Lung (tissue), 12 donors: ENCODE results near the gene TRAF2. TPM values are rescaled to one million over a fixed set of nuclear protein-coding genes. Genes with fewer than 3 reads are reported as not detected.

ENCODE experiments used
- ATAC-seq: fragments of 200-7000 bp; cut with Tn5 transposase; one replicate; pipeline ENCODE4 v1.9.1; 2020; ENCODE audit warnings: moderate number of reproducible peaks; ENCODE audit not compliant: insufficient read depth, low FRiP score
- DNase-seq, 3 donors: peaks; one replicate each; pipeline ENCODE4 v3.0.0-alpha.2; 2013 to 2017
- H3K27ac ChIP-seq, 2 donors: one replicate each; pipeline ENCODE4 v1.5.1; 2013; ENCODE audit warnings: mild to moderate bottlenecking in 2 of 2, moderate library complexity in 2 of 2, control low read depth in 1 of 2, inconsistent platforms in 1 of 2, low read depth in 1 of 2, low read length in 1 of 2
- H3K27me3 ChIP-seq, 3 donors: one replicate each; pipeline ENCODE4 v1.5.1; 2013; ENCODE audit warnings: low read length in 2 of 3; ENCODE audit not compliant: control insufficient read depth in 3 of 3, insufficient read depth in 3 of 3
- H3K36me3 ChIP-seq, 4 donors: one replicate each; pipeline ENCODE4 v1.5.1; 2013; ENCODE audit warnings: low read length in 4 of 4, mild to moderate bottlenecking in 1 of 4, moderate library complexity in 1 of 4; ENCODE audit not compliant: control insufficient read depth in 4 of 4, insufficient read depth in 4 of 4
- H3K4me1 ChIP-seq, 5 donors: one replicate each; pipeline ENCODE4 v1.5.1; 2013; ENCODE audit warnings: low read length in 5 of 5, mild to moderate bottlenecking in 2 of 5, moderate library complexity in 1 of 5; ENCODE audit not compliant: control insufficient read depth in 5 of 5, insufficient read depth in 5 of 5
- H3K4me3 ChIP-seq: one replicate; pipeline ENCODE4 v1.5.1; 2013; ENCODE audit warnings: mild to moderate bottlenecking, control low read depth, moderate library complexity
- H3K9ac ChIP-seq, 2 donors: one replicate each; pipeline ENCODE4 v1.5.1; 2013; ENCODE audit warnings: low read length in 2 of 2, control low read depth in 1 of 2; ENCODE audit not compliant: insufficient read depth in 1 of 2
- H3K9me3 ChIP-seq, 4 donors: one replicate each; pipeline ENCODE4 v1.5.1; 2013; ENCODE audit warnings: low read length in 3 of 4, mild to moderate bottlenecking in 1 of 4, moderate library complexity in 1 of 4; ENCODE audit not compliant: control insufficient read depth in 4 of 4, insufficient read depth in 3 of 4
- WGBS, 2 donors: extraction: QIAGEN DNeasy Blood & Tissue Kit; methylation state at CpG; one replicate each; pipeline ENCODE4 v1.1.7; 2013; 5-methylcytosine and 5-hydroxymethylcytosine counted together
- polyA plus RNA-seq, 2 donors: library from polyadenylated mRNA; stranded (reverse); fragments of 200-250 nt; gene quantifications; one replicate each; pipeline ENCODE4 v1.2.1, GENCODE V29; 2013
- total RNA-seq, 2 donors: library from RNA; depleted of rRNA in 1 of 2; stranded (reverse); fragments of >200 nt in 1 of 2; gene quantifications; one replicate each; pipeline ENCODE4 v1.2.1, GENCODE V29; 2014 to 2021
- TF ChIP-seq, protein P1 (sequence below): IDR thresholded peaks from 2 replicates; pipeline ENCODE4 v1.5.1; 2012; ENCODE audit warnings: mild to moderate bottlenecking; ENCODE audit errors: control extremely low read depth, extremely low read depth
- donor health status: control.
- donor health status: control.
- donor health status: Bipolar disorder and iron deficiency.
- donor health status: healthy.
- donor health status: DM: yes; HTN: yes; CAD: no.

The TRAF2 gene
- total and polyA plus RNA-seq, 4 donors, result 11.3 to 19.1 (median 15.2) TPM

DNA sequence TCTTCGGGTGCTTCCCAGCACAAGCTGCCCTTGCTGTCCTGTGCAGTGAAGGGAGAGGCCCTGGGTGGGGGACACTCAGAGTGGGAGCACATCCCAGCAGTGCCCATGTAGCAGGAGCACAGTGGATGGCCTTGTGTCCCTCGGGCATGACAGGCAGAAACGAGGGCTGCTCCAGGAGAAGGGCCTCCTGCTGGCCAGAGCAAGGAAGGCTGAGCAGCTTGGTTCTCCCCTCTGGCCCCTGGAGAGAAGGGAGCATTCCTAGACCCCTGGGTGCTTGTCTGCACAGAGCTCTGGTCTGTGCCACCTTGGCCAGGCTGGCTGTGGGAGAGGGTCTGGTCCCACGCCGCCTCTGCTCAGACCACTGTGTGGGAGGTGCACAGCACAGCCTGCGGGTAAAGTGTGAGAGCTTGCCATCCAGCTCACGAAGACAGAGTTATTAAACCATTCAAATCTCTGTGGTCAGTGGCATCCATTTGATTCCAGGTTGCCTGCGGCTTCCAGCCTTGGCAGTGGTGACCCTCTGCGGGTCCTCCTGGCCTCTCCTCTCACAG lies 39.9 kb downstream of the TRAF2 start:
- Histone ChIP-seq H3K36me3 (peaks cover 0 to 37% (median 4%) of the 10 kb centered on the region in 4 donors), H3K4me3 (no peak overlapping the region), H3K27me3 (no peaks in the 10 kb centered on the region), H3K4me1 (peaks cover 0 to 7% (median 0%) of the 10 kb centered on the region in 5 donors), H3K27ac (no peak overlapping the region), H3K9me3 (no peaks in the 10 kb centered on the region), H3K9ac (no peak overlapping the region)
- ATAC-seq (no peak), DNase-seq (no peak)
- TF ChIP-seq, protein P1, sequence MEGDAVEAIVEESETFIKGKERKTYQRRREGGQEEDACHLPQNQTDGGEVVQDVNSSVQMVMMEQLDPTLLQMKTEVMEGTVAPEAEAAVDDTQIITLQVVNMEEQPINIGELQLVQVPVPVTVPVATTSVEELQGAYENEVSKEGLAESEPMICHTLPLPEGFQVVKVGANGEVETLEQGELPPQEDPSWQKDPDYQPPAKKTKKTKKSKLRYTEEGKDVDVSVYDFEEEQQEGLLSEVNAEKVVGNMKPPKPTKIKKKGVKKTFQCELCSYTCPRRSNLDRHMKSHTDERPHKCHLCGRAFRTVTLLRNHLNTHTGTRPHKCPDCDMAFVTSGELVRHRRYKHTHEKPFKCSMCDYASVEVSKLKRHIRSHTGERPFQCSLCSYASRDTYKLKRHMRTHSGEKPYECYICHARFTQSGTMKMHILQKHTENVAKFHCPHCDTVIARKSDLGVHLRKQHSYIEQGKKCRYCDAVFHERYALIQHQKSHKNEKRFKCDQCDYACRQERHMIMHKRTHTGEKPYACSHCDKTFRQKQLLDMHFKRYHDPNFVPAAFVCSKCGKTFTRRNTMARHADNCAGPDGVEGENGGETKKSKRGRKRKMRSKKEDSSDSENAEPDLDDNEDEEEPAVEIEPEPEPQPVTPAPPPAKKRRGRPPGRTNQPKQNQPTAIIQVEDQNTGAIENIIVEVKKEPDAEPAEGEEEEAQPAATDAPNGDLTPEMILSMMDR, result no peak
- WGBS, 2 donors, result 89 to 96% methylated on average over 9 of the region's 9 CpGs

DNA sequence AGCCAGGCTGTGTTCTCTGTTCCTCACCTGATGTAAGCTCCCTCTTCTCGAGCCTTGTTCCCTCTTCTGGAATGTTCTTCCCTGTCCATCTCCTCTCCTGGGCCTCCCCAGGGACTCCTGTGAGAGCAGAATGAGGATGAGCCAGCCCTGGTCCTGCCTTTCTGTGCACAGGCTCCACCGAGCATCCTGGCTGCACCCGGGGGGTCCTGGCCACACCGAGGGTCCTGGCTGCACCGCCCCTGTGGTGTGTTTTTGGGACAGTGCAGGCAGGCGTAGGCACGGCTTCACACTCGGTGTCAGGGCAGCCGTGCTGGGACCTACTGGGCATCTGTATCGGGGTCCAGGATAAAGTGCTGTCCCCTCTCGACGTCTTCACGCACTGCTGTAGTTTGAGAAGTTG lies 40.4 kb downstream of the TRAF2 start:
- 95 to 96% methylated on average over 13 of the region's 13 CpGs for WGBS, 2 donors
- TF ChIP-seq, protein P1, result no peak
- H3K9ac ChIP-seq, result no peak overlapping the region
- H3K4me1 ChIP-seq, result peaks cover 0 to 7% (median 0%) of the 10 kb centered on the region in 5 donors
- H3K27ac ChIP-seq, result no peak overlapping the region
- H3K27me3 ChIP-seq, result no peaks in the 10 kb centered on the region
- no peaks in the 10 kb centered on the region for H3K9me3 ChIP-seq
- ATAC-seq, result no peak
- no peak for DNase-seq
- no peak overlapping the region for H3K4me3 ChIP-seq
- peaks cover 0 to 32% (median 4%) of the 10 kb centered on the region in 4 donors for H3K36me3 ChIP-seq

DNA sequence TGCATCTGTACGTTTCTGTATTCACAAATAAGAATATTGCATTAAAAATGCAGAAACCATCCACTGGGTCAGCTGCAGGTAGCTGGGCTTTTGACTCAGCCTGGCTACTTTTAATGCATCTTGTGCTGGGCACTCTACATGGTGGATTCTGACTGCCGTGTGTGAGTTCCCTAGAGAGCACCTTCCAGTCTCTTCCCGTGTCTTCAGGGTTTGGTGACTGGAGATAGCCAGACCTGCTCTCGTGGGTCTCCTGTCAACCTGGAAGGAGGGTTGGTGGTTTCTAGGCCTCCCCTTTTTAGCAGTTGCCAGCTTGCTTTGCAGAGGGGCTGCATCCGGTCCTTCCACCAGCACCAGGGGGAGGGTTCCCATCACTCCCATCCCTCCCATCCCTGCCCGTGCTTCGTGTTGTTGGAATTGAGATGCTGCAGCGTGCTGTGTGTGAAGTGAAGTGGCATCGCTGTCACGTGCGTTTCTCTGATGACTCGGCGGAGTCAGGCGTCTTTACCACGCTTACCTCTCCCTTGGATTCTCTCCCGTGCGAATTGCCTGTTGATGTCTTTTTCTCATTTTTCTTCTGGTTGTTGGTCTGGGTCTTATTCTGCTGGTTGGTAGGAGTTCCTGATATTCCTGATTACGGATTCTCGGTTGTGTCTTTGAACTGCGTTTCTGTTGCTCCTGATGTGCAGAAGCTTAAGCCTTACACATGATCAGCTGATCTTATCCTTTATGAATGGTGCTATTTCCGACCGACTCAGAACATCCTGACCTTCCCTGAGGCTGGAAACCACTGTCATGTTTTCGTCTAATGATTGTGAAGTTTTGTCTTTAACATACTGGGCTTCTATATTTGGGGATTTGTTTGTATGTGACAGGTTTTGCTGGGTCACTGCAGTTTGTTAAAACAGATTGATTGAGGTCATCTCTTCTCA lies 41.3 kb downstream of the TRAF2 start:
- Histone ChIP-seq H3K9ac (no peak overlapping the region), H3K36me3 (peaks cover 0 to 27% (median 2%) of the 10 kb centered on the region in 4 donors), H3K4me3 (no peak overlapping the region), H3K4me1 (peaks cover 0 to 7% (median 0%) of the 10 kb centered on the region in 5 donors), H3K9me3 (no peaks in the 10 kb centered on the region), H3K27me3 (no peaks in the 10 kb centered on the region), H3K27ac (peak overlapping the region in 1 of 2 donors; percentile 59)
- TF ChIP-seq, protein P1, result no peak
- DNase-seq (no peak), ATAC-seq (no peak)
- WGBS, 2 donors, result 80 to 87% methylated on average over 23 of the region's 23 CpGs
